Trophoblast cell (in vitro differentiated cells and primary cell): Measurements from ENCODE around the gene FHIT.
"Not testable (repeated sequence)": the region's sequence is repeated elsewhere in the genome, so short reads cannot be mapped to it uniquely, and the experiment has no call there.

Source experiments
- DNase-seq, 2 donors: peaks; one replicate each; pipeline ENCODE4 v3.0.0-alpha.2; 2016
- H2AFZ ChIP-seq: 2 replicates; pipeline ENCODE4 v1.6.1; 2013; ENCODE audit warnings: low read length, moderate library complexity, mild to moderate bottlenecking; ENCODE audit not compliant: insufficient read depth, poor library complexity
- H2AK5ac ChIP-seq: 2 replicates; pipeline ENCODE4 v1.6.1; 2013; ENCODE audit warnings: mild to moderate bottlenecking, low read length
- H2BK120ac ChIP-seq: 2 replicates; pipeline ENCODE4 v1.6.1; 2013; ENCODE audit warnings: low read length, mild to moderate bottlenecking, moderate library complexity; ENCODE audit not compliant: insufficient read depth, poor library complexity
- H2BK12ac ChIP-seq: 2 replicates; pipeline ENCODE4 v1.6.1; 2013; ENCODE audit warnings: mild to moderate bottlenecking, low read length, moderate library complexity
- H2BK5ac ChIP-seq: 2 replicates; pipeline ENCODE4 v1.6.1; 2013; ENCODE audit warnings: low read length, low read depth, moderate library complexity, mild to moderate bottlenecking; ENCODE audit not compliant: poor library complexity
- H3K14ac ChIP-seq: 2 replicates; pipeline ENCODE4 v1.6.1; 2013; ENCODE audit warnings: mild to moderate bottlenecking, low read length
- H3K18ac ChIP-seq: 2 replicates; pipeline ENCODE4 v1.6.1; 2013; ENCODE audit warnings: mild to moderate bottlenecking, low read length
- H3K23ac ChIP-seq: 2 replicates; pipeline ENCODE4 v1.6.1; 2013; ENCODE audit warnings: low read length
- H3K27ac ChIP-seq: 2 replicates; pipeline ENCODE4 v1.5.1; 2013; ENCODE audit warnings: low read depth, mild to moderate bottlenecking, inconsistent platforms, low read length, moderate library complexity
- H3K27me3 ChIP-seq: 2 replicates; pipeline ENCODE4 v1.6.1; 2013; ENCODE audit warnings: inconsistent platforms, mild to moderate bottlenecking, low read length, moderate library complexity; ENCODE audit not compliant: insufficient read depth
- H3K36me3 ChIP-seq, 2 experiments: 1 replicate in 1 of 2; 2 replicates in 1 of 2; pipeline ENCODE4 v1.6.1; 2013; ENCODE audit warnings: low read length in 2 of 2, mild to moderate bottlenecking in 2 of 2, moderate library complexity in 1 of 2; ENCODE audit not compliant: insufficient read depth in 2 of 2, control insufficient read depth in 1 of 2
- H3K4ac ChIP-seq: 2 replicates; pipeline ENCODE4 v1.6.1; 2013; ENCODE audit warnings: low read depth, mild to moderate bottlenecking, low read length, moderate library complexity
- H3K4me1 ChIP-seq, 2 experiments: 1 replicate in 1 of 2; 2 replicates in 1 of 2; pipeline ENCODE4 v1.6.1; 2013; ENCODE audit warnings: low read length in 2 of 2, mild to moderate bottlenecking in 2 of 2, moderate library complexity in 1 of 2; ENCODE audit not compliant: insufficient read depth in 2 of 2, control insufficient read depth in 1 of 2
- H3K4me2 ChIP-seq: 2 replicates; pipeline ENCODE4 v1.6.1; 2013; ENCODE audit warnings: inconsistent platforms, mild to moderate bottlenecking, low read length, moderate library complexity
- H3K4me3 ChIP-seq: 2 replicates; pipeline ENCODE4 v1.5.1; 2013; ENCODE audit warnings: mild to moderate bottlenecking, low read depth, low read length, inconsistent platforms
- H3K79me1 ChIP-seq: one replicate; pipeline ENCODE4 v1.6.1; 2013; ENCODE audit warnings: low read length
- H3K79me2 ChIP-seq: 2 replicates; pipeline ENCODE4 v1.6.1; 2013; ENCODE audit warnings: low read length, mild to moderate bottlenecking; ENCODE audit not compliant: control insufficient read depth, insufficient read depth, poor library complexity
- H3K9ac ChIP-seq: 2 replicates; pipeline ENCODE4 v1.6.1; 2013; ENCODE audit warnings: mild to moderate bottlenecking, low read length
- H3K9me3 ChIP-seq: 2 replicates; pipeline ENCODE4 v1.6.1; 2013; ENCODE audit warnings: low read depth, mild to moderate bottlenecking, control low read depth, inconsistent platforms, low read length; ENCODE audit not compliant: insufficient read depth
- H4K12ac ChIP-seq: 2 replicates; pipeline ENCODE4 v1.6.1; 2013; ENCODE audit warnings: low read depth, mild to moderate bottlenecking, low read length, moderate library complexity
- H4K8ac ChIP-seq: 2 replicates; pipeline ENCODE4 v1.6.1; 2013; ENCODE audit warnings: low read depth, mild to moderate bottlenecking, low read length, moderate library complexity
- H4K91ac ChIP-seq: one replicate; pipeline ENCODE4 v1.6.1; 2013; ENCODE audit warnings: low read depth, mild to moderate bottlenecking, low read length, moderate library complexity
- WGBS: extraction: QIAGEN DNeasy Blood & Tissue Kit; methylation state at CpG from one replicate; pipeline ENCODE4 v1.1.7; 2013; ENCODE audit warnings: missing lambda C conversion rate; ENCODE audit not compliant: insufficient read length, insufficient coverage; ENCODE audit errors: extremely low coverage; 5-methylcytosine and 5-hydroxymethylcytosine counted together

FHIT gene

GRCh38 chr3:61216171-61216570 lies 35.1 kb downstream of the FHIT start:
- not testable (repeated sequence) for H3K14ac ChIP-seq, H3K27me3 ChIP-seq, H2BK12ac ChIP-seq, H3K4ac ChIP-seq, H3K79me2 ChIP-seq, H3K36me3 ChIP-seq, DNase-seq, H2BK120ac ChIP-seq, H3K79me1 ChIP-seq, H4K8ac ChIP-seq, H4K12ac ChIP-seq, H3K4me1 ChIP-seq, H2AK5ac ChIP-seq, H2AFZ ChIP-seq, H3K4me3 ChIP-seq, H3K4me2 ChIP-seq, H4K91ac ChIP-seq, H3K9ac ChIP-seq, H3K27ac ChIP-seq, H3K18ac ChIP-seq, H3K9me3 ChIP-seq, H2BK5ac ChIP-seq, H3K23ac ChIP-seq
- WGBS, result no CpG with 5 or more reads among the region's 3 CpGs

- Histone ChIP-seq H2AK5ac (no peak overlapping the region), H3K79me1 (no peaks in the 10 kb centered on the region), H2AFZ (no peak overlapping the region), H2BK12ac (no peak overlapping the region), H3K36me3 (peaks cover 0 to 2% of the 10 kb centered on the region in 2 experiments), H2BK120ac (no peak overlapping the region), H3K18ac (no peak overlapping the region), H4K12ac (no peak overlapping the region), H3K4me1 (no peaks in the 10 kb centered on the region), H3K79me2 (no peaks in the 10 kb centered on the region), H4K8ac (no peak overlapping the region), H3K14ac (no peak overlapping the region), H3K27me3 (no peaks in the 10 kb centered on the region), H4K91ac (no peak overlapping the region), H3K4me3 (no peak overlapping the region), H2BK5ac (no peak overlapping the region), H3K27ac (no peak overlapping the region), H3K9ac (no peak overlapping the region), H3K9me3 (no peaks in the 10 kb centered on the region), H3K4ac (no peak overlapping the region), H3K23ac (no peak overlapping the region), H3K4me2 (no peak overlapping the region)
- no CpG with 5 or more reads among the region's 17 CpGs for WGBS
- DNase-seq, result no peak
Observed at GRCh38 chr3:61202086-61202485, 49.2 kb downstream of the FHIT start.

- no peaks in the 10 kb centered on the region for H3K27me3 ChIP-seq
- no peak overlapping the region for H3K4me3 ChIP-seq
- no peak overlapping the region for H3K14ac ChIP-seq
Observed at GRCh38 chr3:61201071-61201470, 50.2 kb downstream of the FHIT start.

GRCh38 chr3:61200270-61200669 lies 51.0 kb downstream of the FHIT start:
- Histone ChIP-seq H3K36me3 (peaks cover 0 to 2% of the 10 kb centered on the region in 2 experiments), H2AK5ac (no peak overlapping the region), H4K91ac (no peak overlapping the region), H3K14ac (no peak overlapping the region), H3K9ac (no peak overlapping the region), H2BK5ac (no peak overlapping the region), H3K4me2 (no peak overlapping the region), H2BK12ac (no peak overlapping the region), H3K27me3 (no peaks in the 10 kb centered on the region), H3K4me3 (no peak overlapping the region), H3K4ac (no peak overlapping the region), H2BK120ac (no peak overlapping the region), H3K79me2 (no peaks in the 10 kb centered on the region), H3K27ac (no peak overlapping the region), H3K9me3 (no peaks in the 10 kb centered on the region), H3K18ac (no peak overlapping the region), H2AFZ (no peak overlapping the region), H3K4me1 (no peaks in the 10 kb centered on the region), H4K8ac (no peak overlapping the region), H3K23ac (no peak overlapping the region), H4K12ac (no peak overlapping the region), H3K79me1 (no peaks in the 10 kb centered on the region)
- DNase-seq, result no peak

More at GRCh38 chr3:61201071-61201470, 50.2 kb downstream of the FHIT start:
- Histone ChIP-seq H3K79me1 (no peaks in the 10 kb centered on the region), H3K9me3 (no peaks in the 10 kb centered on the region), H2AK5ac (no peak overlapping the region), H2AFZ (no peak overlapping the region), H2BK5ac (no peak overlapping the region), H3K23ac (no peak overlapping the region), H2BK12ac (no peak overlapping the region), H3K18ac (no peak overlapping the region), H3K9ac (no peak overlapping the region), H3K4me2 (no peak overlapping the region), H2BK120ac (no peak overlapping the region), H3K36me3 (peaks cover 0 to 2% of the 10 kb centered on the region in 2 experiments), H4K12ac (no peak overlapping the region), H4K91ac (no peak overlapping the region), H3K27ac (no peak overlapping the region), H3K79me2 (no peaks in the 10 kb centered on the region), H3K4ac (no peak overlapping the region), H3K4me1 (no peaks in the 10 kb centered on the region), H4K8ac (no peak overlapping the region)
- no CpG with 5 or more reads among the region's 3 CpGs for WGBS
- no peak for DNase-seq
